ENCODE measurements around the gene ADGRE1.

The ADGRE1 gene

GRCh38 chr19:6887316-6887715 lies at the start of gene ADGRE1:
Gene ADGRE1, plus strand, starts transcription at chr19:6887579. Its CDS starts 30 bp downstream, at chr19:6887609.
- H3K27me3 Mint-ChIP-seq = peaks cover 16 to 19% of the 10 kb centered on the region in 2 donors
- H3K4me1 Mint-ChIP-seq = peaks cover 8 to 9% of the 10 kb centered on the region in 2 donors
- peaks cover 11% of the 10 kb centered on the region in 2 donors for H3K9me3 Mint-ChIP-seq
- DNase-seq (no peak), ATAC-seq (replicated peaks) (no peak)
- H3K27ac Mint-ChIP-seq = no peak within 1 kb of the TSS
- peaks cover 5 to 6% of the 10 kb centered on the region in 2 donors for H3K36me3 Mint-ChIP-seq
- no peak within 1 kb of the TSS for H3K4me3 Mint-ChIP-seq

GRCh38 chr19:6838062-6838655 lies 49.2 kb upstream of the ADGRE1 start:
- Mint-ChIP-seq H3K4me3 (no peak overlapping the region), H3K27ac (peak overlapping the region; percentile 2), H3K36me3 (peaks cover 38 to 48% of the 10 kb centered on the region in 2 donors), H3K4me1 (peaks cover 23 to 29% of the 10 kb centered on the region in 2 donors), H3K9me3 (no peaks in the 10 kb centered on the region), H3K27me3 (no peaks in the 10 kb centered on the region)
- DNase-seq (no peak), ATAC-seq (replicated peaks) (no peak)

- ATAC-seq (replicated peaks) (no peak), DNase-seq (no peak)
- Mint-ChIP-seq H3K4me1 (peaks cover 4 to 5% of the 10 kb centered on the region in 2 donors), H3K27ac (no peak overlapping the region), H3K36me3 (peaks cover 23 to 29% of the 10 kb centered on the region in 2 donors), H3K27me3 (no peaks in the 10 kb centered on the region), H3K9me3 (no peaks in the 10 kb centered on the region), H3K4me3 (no peak overlapping the region)
These were observed 44.3 kb upstream of the ADGRE1 start for GRCh38 chr19:6842871-6843607.

GRCh38 chr19:6847828-6848200 lies 39.6 kb upstream of the ADGRE1 start:
- Mint-ChIP-seq H3K27ac (no peak overlapping the region), H3K27me3 (no peaks in the 10 kb centered on the region), H3K4me3 (no peak overlapping the region), H3K4me1 (peaks cover 2 to 6% of the 10 kb centered on the region in 2 donors), H3K9me3 (no peaks in the 10 kb centered on the region), H3K36me3 (peaks cover 31 to 38% of the 10 kb centered on the region in 2 donors)
- no peak for DNase-seq
- ATAC-seq (replicated peaks) = no peak

GRCh38 chr19:6848986-6849385 lies 38.4 kb upstream of the ADGRE1 start:
- no peak for DNase-seq
- peaks cover 25 to 34% of the 10 kb centered on the region in 2 donors for H3K36me3 Mint-ChIP-seq
- ATAC-seq (replicated peaks) = no peak

GRCh38 chr19:6849876-6850275 lies 37.5 kb upstream of the ADGRE1 start:
- no peaks in the 10 kb centered on the region for H3K27me3 Mint-ChIP-seq
- no peaks in the 10 kb centered on the region for H3K9me3 Mint-ChIP-seq
- DNase-seq (no peak), ATAC-seq (replicated peaks) (peak in 1 of 2 donors; percentile 53)
- H3K27ac Mint-ChIP-seq = no peak overlapping the region
- peaks cover 29 to 37% of the 10 kb centered on the region in 2 donors for H3K36me3 Mint-ChIP-seq
- H3K4me1 Mint-ChIP-seq = peaks cover 2 to 6% of the 10 kb centered on the region in 2 donors
- H3K4me3 Mint-ChIP-seq = no peak overlapping the region

More at GRCh38 chr19:6848986-6849385, 38.4 kb upstream of the ADGRE1 start:
- H3K4me1 Mint-ChIP-seq = peaks cover 2 to 6% of the 10 kb centered on the region in 2 donors
- H3K27me3 Mint-ChIP-seq = no peaks in the 10 kb centered on the region
- no peak overlapping the region for H3K27ac Mint-ChIP-seq
- no peaks in the 10 kb centered on the region for H3K9me3 Mint-ChIP-seq
- H3K4me3 Mint-ChIP-seq = no peak overlapping the region

GRCh38 chr19:6851359-6851758 lies 36.0 kb upstream of the ADGRE1 start:
- Mint-ChIP-seq H3K27me3 (no peaks in the 10 kb centered on the region), H3K36me3 (peaks cover 38 to 47% of the 10 kb centered on the region in 2 donors), H3K4me3 (no peak overlapping the region), H3K9me3 (no peaks in the 10 kb centered on the region), H3K27ac (no peak overlapping the region), H3K4me1 (peaks cover 2 to 6% of the 10 kb centered on the region in 2 donors)
- DNase-seq (no peak), ATAC-seq (replicated peaks) (no peak)

- H3K4me3 Mint-ChIP-seq = no peak overlapping the region
- H3K9me3 Mint-ChIP-seq = no peaks in the 10 kb centered on the region
- H3K27me3 Mint-ChIP-seq = no peaks in the 10 kb centered on the region
- H3K4me1 Mint-ChIP-seq = peaks cover 2 to 6% of the 10 kb centered on the region in 2 donors
- H3K36me3 Mint-ChIP-seq = peaks cover 41 to 52% of the 10 kb centered on the region in 2 donors
- DNase-seq (no peak), ATAC-seq (replicated peaks) (no peak)
- no peak overlapping the region for H3K27ac Mint-ChIP-seq
These were observed 35.4 kb upstream of the ADGRE1 start for GRCh38 chr19:6852001-6852400.

- ATAC-seq (replicated peaks) (no peak), DNase-seq (no peak)
- Mint-ChIP-seq H3K36me3 (peaks cover 41 to 54% of the 10 kb centered on the region in 2 donors), H3K4me3 (no peak overlapping the region), H3K9me3 (no peaks in the 10 kb centered on the region), H3K27ac (peak overlapping the region; percentile 86), H3K4me1 (peaks cover 2 to 6% of the 10 kb centered on the region in 2 donors), H3K27me3 (no peaks in the 10 kb centered on the region)
These were observed 33.5 kb upstream of the ADGRE1 start for GRCh38 chr19:6853868-6854267.

- peaks cover under 1 to 5% of the 10 kb centered on the region in 2 donors for H3K4me1 Mint-ChIP-seq
- peaks cover 38 to 51% of the 10 kb centered on the region in 2 donors for H3K36me3 Mint-ChIP-seq
- ATAC-seq (replicated peaks) (no peak), DNase-seq (no peak)
- peak overlapping the region; percentile 53 for H3K27ac Mint-ChIP-seq
- no peaks in the 10 kb centered on the region for H3K9me3 Mint-ChIP-seq
- H3K4me3 Mint-ChIP-seq = no peak overlapping the region
- H3K27me3 Mint-ChIP-seq = no peaks in the 10 kb centered on the region
These were observed 32.6 kb upstream of the ADGRE1 start for GRCh38 chr19:6854758-6855157.

GRCh38 chr19:6856749-6857372 lies 30.5 kb upstream of the ADGRE1 start:
- H3K4me3 Mint-ChIP-seq = no peak overlapping the region
- H3K36me3 Mint-ChIP-seq = peaks cover 28 to 35% of the 10 kb centered on the region in 2 donors
- peaks cover 2 to 4% of the 10 kb centered on the region in 2 donors for H3K4me1 Mint-ChIP-seq
- DNase-seq = no peak
- ATAC-seq (replicated peaks) = no peak
- H3K9me3 Mint-ChIP-seq = no peaks in the 10 kb centered on the region
- H3K27ac Mint-ChIP-seq = no peak overlapping the region
- no peaks in the 10 kb centered on the region for H3K27me3 Mint-ChIP-seq

- peaks cover 6 to 21% of the 10 kb centered on the region in 2 donors for H3K4me1 Mint-ChIP-seq
- H3K27me3 Mint-ChIP-seq = no peaks in the 10 kb centered on the region
- H3K4me3 Mint-ChIP-seq = no peak overlapping the region
- no peak for DNase-seq
- ATAC-seq (replicated peaks) = no peak
- peak overlapping the region; percentile 78 for H3K27ac Mint-ChIP-seq
- no peaks in the 10 kb centered on the region for H3K9me3 Mint-ChIP-seq
- H3K36me3 Mint-ChIP-seq = peaks cover 7 to 8% of the 10 kb centered on the region in 2 donors
These were observed 25.6 kb upstream of the ADGRE1 start for GRCh38 chr19:6861683-6862286.

GRCh38 chr19:6862673-6863078 lies 24.7 kb upstream of the ADGRE1 start:
- ATAC-seq (replicated peaks) (peak; percentile 87 to 88), DNase-seq (peak; percentile 87)
- Mint-ChIP-seq H3K36me3 (no peaks in the 10 kb centered on the region), H3K9me3 (no peaks in the 10 kb centered on the region), H3K27ac (peak overlapping the region; percentile 79), H3K4me3 (peak overlapping the region; percentile 77 to 87), H3K4me1 (peaks cover 6 to 21% of the 10 kb centered on the region in 2 donors), H3K27me3 (no peaks in the 10 kb centered on the region)

GRCh38 chr19:6864325-6864940 lies 22.9 kb upstream of the ADGRE1 start:
- H3K36me3 Mint-ChIP-seq = no peaks in the 10 kb centered on the region
- H3K27me3 Mint-ChIP-seq = no peaks in the 10 kb centered on the region
- peaks cover 6 to 21% of the 10 kb centered on the region in 2 donors for H3K4me1 Mint-ChIP-seq
- ATAC-seq (replicated peaks) (no peak), DNase-seq (no peak)
- H3K9me3 Mint-ChIP-seq = no peaks in the 10 kb centered on the region
- H3K27ac Mint-ChIP-seq = no peak overlapping the region
- H3K4me3 Mint-ChIP-seq = no peak overlapping the region
